Erythroblast (primary cell): Measurements from ENCODE around the gene NDUFC2.

ENCODE experiments used
- GATA1 ChIP-seq: IDR thresholded peaks from 2 replicates; pipeline ENCODE4 v1.6.1; 2011; ENCODE audit warnings: low read depth, mild to moderate bottlenecking, control low read depth, low read length, moderate library complexity
- POLR2A ChIP-seq: IDR thresholded peaks from 2 replicates; pipeline ENCODE4 v1.6.1; 2011; ENCODE audit warnings: mild to moderate bottlenecking, low read length

DNA sequence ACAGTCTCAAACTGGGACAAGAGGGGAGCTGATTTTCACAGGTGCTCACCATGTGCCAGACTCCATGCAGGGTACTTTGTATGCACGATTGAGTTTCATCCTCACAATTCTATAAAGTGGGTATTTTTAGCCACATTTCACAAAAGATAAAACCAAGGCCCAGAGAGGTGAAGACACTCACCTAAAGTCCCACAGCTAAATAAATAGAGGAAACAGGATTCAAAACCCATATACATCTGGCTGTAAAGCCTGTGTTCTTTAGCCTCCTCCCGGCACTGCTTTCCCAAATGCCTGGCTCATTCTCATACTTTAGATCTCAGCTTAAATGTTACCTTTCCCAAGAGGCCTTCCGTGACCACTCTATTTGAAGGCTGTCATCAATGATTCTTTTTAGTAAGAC, 43.3 kb downstream of the NDUFC2 start:
- no peak for TF ChIP-seq POLR2A
- no peak for TF ChIP-seq GATA1
